CD4-positive, CD25-positive, alpha-beta regulatory T cell (primary cell): ENCODE data around the gene ACHE. TPM values are rescaled to one million over a fixed set of nuclear protein-coding genes. Genes with fewer than 3 reads are reported as not detected.

ENCODE experiments used
- ATAC-seq, 2 donors: fragments of 150-1000 bp; cut with Tn5 transposase; one replicate each; pipeline ENCODE4 v1.10.0; 2021; ENCODE audit warnings: low read depth in 2 of 2, moderate number of reproducible peaks in 2 of 2, moderate library complexity in 1 of 2
- DNase-seq, 3 donors: peaks; one replicate each; pipeline versions ENCODE4 v3.0.0 to v3.0.0-alpha.2; 2012 to 2022; ENCODE audit warnings: mixed read lengths in 1 of 3
- H3K27ac ChIP-seq: one replicate; pipeline ENCODE4 v1.7.0; 2013; ENCODE audit warnings: mild to moderate bottlenecking, low read length; ENCODE audit not compliant: insufficient read depth, poor library complexity, severe bottlenecking
- H3K27me3 ChIP-seq: one replicate; pipeline ENCODE4 v1.7.0; 2013; ENCODE audit warnings: low read length; ENCODE audit not compliant: control insufficient read depth, insufficient read depth
- H3K36me3 ChIP-seq: one replicate; pipeline ENCODE4 v1.7.0; 2013; ENCODE audit warnings: mild to moderate bottlenecking, low read length, moderate library complexity; ENCODE audit not compliant: control insufficient read depth, insufficient read depth
- H3K4me1 ChIP-seq: 2 replicates; pipeline ENCODE4 v1.7.0; 2013; ENCODE audit warnings: mild to moderate bottlenecking, low read length; ENCODE audit not compliant: insufficient read depth, control insufficient read depth, poor library complexity, severe bottlenecking
- H3K4me3 ChIP-seq: one replicate; pipeline ENCODE4 v1.7.0; 2013; ENCODE audit warnings: low read depth, mild to moderate bottlenecking, low read length, moderate library complexity
- H3K9me3 ChIP-seq, 2 experiments: 1 replicate in 1 of 2; 2 replicates in 1 of 2; pipeline ENCODE4 v1.7.0; 2013; ENCODE audit warnings: low read length in 2 of 2, mild to moderate bottlenecking in 1 of 2, moderate library complexity in 1 of 2; ENCODE audit not compliant: control insufficient read depth in 2 of 2
- H3K27ac Mint-ChIP-seq, 3 donors: one replicate each; pipeline ENCODE4 v1.8.0; 2020 to 2022; ENCODE audit warnings: mild to moderate bottlenecking in 3 of 3, mixed read lengths in 3 of 3, moderate library complexity in 2 of 3
- H3K27me3 Mint-ChIP-seq: one replicate; pipeline ENCODE4 v1.8.0; 2022; ENCODE audit warnings: mild to moderate bottlenecking, mixed read lengths
- H3K36me3 Mint-ChIP-seq: one replicate; pipeline ENCODE4 v1.8.0; 2020; ENCODE audit warnings: mixed read lengths
- H3K4me1 Mint-ChIP-seq, 4 donors: one replicate each; pipeline ENCODE4 v1.8.0; 2020 to 2022; ENCODE audit warnings: mixed read lengths in 4 of 4, mild to moderate bottlenecking in 1 of 4
- H3K4me3 Mint-ChIP-seq, 4 donors: one replicate each; pipeline ENCODE4 v1.8.0; 2020 to 2022; ENCODE audit warnings: mild to moderate bottlenecking in 4 of 4, mixed read lengths in 4 of 4, moderate library complexity in 3 of 4
- H3K9me3 Mint-ChIP-seq, 7 donors: one replicate each; pipeline ENCODE4 v1.8.0; 2020 to 2022; ENCODE audit warnings: mixed read lengths in 7 of 7, mild to moderate bottlenecking in 3 of 7, moderate library complexity in 2 of 7
- polyA plus RNA-seq, 4 donors: library from polyadenylated mRNA; unstranded; fragments of 300-500 nt; fragmentation: Illumina TruSeq; gene quantifications; one replicate each; pipeline ENCODE4 v1.2.3, GENCODE V29; 2021
- total RNA-seq: library from RNA; stranded (reverse); gene quantifications from one replicate; pipeline ENCODE4 v1.2.3, GENCODE V29; 2022

The ACHE gene
- total and polyA plus RNA-seq, 5 donors from 2014 or later, result 0.20 TPM; not detected in 4

DNA sequence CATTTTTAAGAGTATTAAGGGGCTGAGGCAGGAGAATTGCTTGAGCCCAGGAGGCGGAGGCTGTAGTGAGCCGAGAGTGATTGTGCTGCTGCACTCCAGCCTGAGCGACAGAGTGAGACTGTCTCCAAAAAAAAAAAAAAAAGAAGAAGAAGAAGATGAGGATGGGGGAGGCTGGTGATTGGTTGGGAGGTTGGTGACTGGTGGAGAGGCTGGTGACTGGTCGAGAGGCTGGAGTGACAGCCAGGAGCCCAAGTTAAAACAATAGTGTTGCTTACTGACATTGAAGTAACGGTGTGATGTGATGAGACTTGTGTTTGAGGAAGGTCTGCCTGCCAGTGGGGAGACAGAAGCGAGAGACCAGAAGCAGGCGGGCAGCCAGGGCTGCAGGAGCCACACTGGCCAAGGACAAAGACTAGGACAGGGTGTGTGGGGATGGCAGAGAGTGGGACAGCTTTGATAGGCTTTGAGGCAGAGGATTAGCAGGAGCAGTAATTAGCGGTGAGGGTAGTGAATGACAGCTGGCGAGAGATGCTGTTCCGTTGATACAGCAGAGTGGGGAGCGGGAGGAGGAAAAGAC is 15.9 kb downstream of the ACHE start:
- H3K36me3 Mint-ChIP-seq, result peaks cover 50% of the 10 kb centered on the region
- peaks cover 52% of the 10 kb centered on the region for H3K36me3 ChIP-seq

DNA sequence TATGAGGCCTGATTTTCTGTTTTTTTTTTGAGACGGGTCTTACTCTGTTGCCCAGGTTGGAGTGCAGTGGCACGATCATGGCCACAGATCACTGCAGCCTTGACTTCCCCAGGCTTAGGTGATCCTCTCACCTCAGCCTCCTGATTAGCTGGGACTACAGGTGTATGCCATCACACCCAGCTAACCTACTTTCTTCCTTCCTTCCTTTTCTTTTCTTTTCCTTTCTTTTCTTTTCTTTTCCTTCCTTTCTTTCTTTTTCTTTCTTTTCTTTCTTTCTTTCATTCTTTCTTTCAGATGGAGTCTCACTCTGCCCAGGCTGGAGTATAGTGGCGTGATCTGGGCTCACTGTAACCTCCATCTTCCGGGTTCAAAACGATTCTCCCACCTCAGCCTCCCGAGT is 17.0 kb downstream of the ACHE start:
- Histone ChIP-seq H3K27ac (no peak overlapping the region), H3K4me1 (peaks cover 27% of the 10 kb centered on the region), H3K27me3 (no peaks in the 10 kb centered on the region), H3K9me3 (no peaks in the 10 kb centered on the region), H3K4me3 (no peak overlapping the region), H3K36me3 (peaks cover 42% of the 10 kb centered on the region)
- Mint-ChIP-seq H3K27me3 (peaks cover 7% of the 10 kb centered on the region), H3K4me3 (peak overlapping the region in 3 of 4 donors; percentile 50 to 85 (median 68)), H3K9me3 (no peaks in the 10 kb centered on the region), H3K27ac (peak overlapping the region in 2 of 3 donors; percentile 17 to 45), H3K36me3 (peaks cover 44% of the 10 kb centered on the region), H3K4me1 (peaks cover 10 to 68% (median 38%) of the 10 kb centered on the region in 4 donors)
- no peak for ATAC-seq
- DNase-seq, result no peak

More for the DNA sequence above, 15.9 kb downstream of the ACHE start:
- no peak for ATAC-seq
- Mint-ChIP-seq H3K27ac (peak overlapping the region; percentile 10 to 89 (median 72)), H3K9me3 (no peaks in the 10 kb centered on the region), H3K27me3 (peaks cover 7% of the 10 kb centered on the region), H3K4me3 (peak overlapping the region in 3 of 4 donors; percentile 16 to 87 (median 68)), H3K4me1 (peaks cover 10 to 62% (median 34%) of the 10 kb centered on the region in 4 donors)
- Histone ChIP-seq H3K27me3 (no peaks in the 10 kb centered on the region), H3K4me3 (no peak overlapping the region), H3K9me3 (no peaks in the 10 kb centered on the region), H3K4me1 (peaks cover 21% of the 10 kb centered on the region), H3K27ac (no peak overlapping the region)
- no peak for DNase-seq

DNA sequence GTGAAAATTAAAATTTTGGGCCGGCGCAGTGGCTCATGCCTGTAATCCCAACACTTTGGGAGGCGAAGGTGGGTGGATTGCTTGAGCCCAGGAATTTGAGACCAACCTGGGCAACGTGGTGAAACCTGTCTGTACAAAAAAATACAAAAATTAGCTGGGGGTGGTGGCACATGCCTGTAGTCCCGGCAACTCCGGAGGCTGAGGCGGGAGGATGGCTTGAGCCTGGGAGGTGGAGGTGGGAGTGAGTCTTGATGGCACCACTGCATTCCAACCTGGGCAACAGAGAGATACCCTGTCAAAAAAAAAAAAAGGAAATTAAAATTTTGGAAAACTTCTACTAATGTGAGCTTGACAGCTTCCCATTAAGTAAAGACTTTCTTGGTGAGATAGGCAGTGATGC is 17.7 kb downstream of the ACHE start:
- H3K36me3 Mint-ChIP-seq, result peaks cover 37% of the 10 kb centered on the region
- H3K9me3 Mint-ChIP-seq, result no peaks in the 10 kb centered on the region
- H3K36me3 ChIP-seq, result peaks cover 36% of the 10 kb centered on the region
- DNase-seq (no peak), ATAC-seq (no peak)
- no peak overlapping the region for H3K4me3 ChIP-seq
- peaks cover 27% of the 10 kb centered on the region for H3K4me1 ChIP-seq
- H3K27ac Mint-ChIP-seq, result peak overlapping the region in 2 of 3 donors; percentile 33 to 41
- no peaks in the 10 kb centered on the region for H3K27me3 ChIP-seq
- no peak overlapping the region for H3K27ac ChIP-seq
- H3K4me1 Mint-ChIP-seq, result peaks cover 10 to 69% (median 37%) of the 10 kb centered on the region in 4 donors
- H3K27me3 Mint-ChIP-seq, result peaks cover 7% of the 10 kb centered on the region
- H3K9me3 ChIP-seq, result no peaks in the 10 kb centered on the region
- peak overlapping the region; percentile 24 to 85 (median 53) for H3K4me3 Mint-ChIP-seq

DNA sequence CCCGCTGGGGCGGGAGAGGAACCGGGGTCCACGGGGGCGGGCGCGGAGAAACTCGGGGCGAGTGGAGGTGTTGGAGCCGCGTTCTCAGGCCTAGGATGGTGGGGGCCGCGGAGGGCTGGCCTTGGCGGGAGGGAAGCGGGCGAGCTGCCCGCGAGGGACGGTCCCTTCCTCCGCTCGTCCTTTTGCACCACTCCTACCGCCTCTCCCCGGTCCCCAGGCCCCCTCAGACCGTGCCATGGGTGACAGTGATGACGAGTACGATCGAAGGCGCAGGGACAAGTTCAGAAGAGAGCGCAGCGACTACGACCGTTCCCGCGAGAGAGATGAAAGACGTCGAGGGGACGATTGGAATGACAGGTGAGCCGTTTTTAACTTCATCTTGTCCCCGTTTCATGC is 20.3 kb downstream of the ACHE start:
- ATAC-seq, result peak in 1 of 2 donors; percentile 8
- H3K27me3 ChIP-seq, result no peaks in the 10 kb centered on the region
- peak overlapping the region; percentile 84 for H3K4me3 ChIP-seq
- peaks cover 27% of the 10 kb centered on the region for H3K4me1 ChIP-seq
- no peaks in the 10 kb centered on the region for H3K9me3 Mint-ChIP-seq
- peak overlapping the region; percentile 99 to 100 (median 100) for H3K4me3 Mint-ChIP-seq
- peak in 2 of 3 donors; percentile 23 to 54 for DNase-seq
- peak overlapping the region; percentile 90 to 99 (median 99) for H3K27ac Mint-ChIP-seq
- H3K36me3 Mint-ChIP-seq, result peaks cover 26% of the 10 kb centered on the region
- H3K9me3 ChIP-seq, result no peaks in the 10 kb centered on the region
- peaks cover 10 to 61% (median 35%) of the 10 kb centered on the region in 4 donors for H3K4me1 Mint-ChIP-seq
- H3K36me3 ChIP-seq, result peaks cover 17% of the 10 kb centered on the region
- H3K27me3 Mint-ChIP-seq, result peaks cover 7% of the 10 kb centered on the region
- peak overlapping the region; percentile 92 for H3K27ac ChIP-seq

DNA sequence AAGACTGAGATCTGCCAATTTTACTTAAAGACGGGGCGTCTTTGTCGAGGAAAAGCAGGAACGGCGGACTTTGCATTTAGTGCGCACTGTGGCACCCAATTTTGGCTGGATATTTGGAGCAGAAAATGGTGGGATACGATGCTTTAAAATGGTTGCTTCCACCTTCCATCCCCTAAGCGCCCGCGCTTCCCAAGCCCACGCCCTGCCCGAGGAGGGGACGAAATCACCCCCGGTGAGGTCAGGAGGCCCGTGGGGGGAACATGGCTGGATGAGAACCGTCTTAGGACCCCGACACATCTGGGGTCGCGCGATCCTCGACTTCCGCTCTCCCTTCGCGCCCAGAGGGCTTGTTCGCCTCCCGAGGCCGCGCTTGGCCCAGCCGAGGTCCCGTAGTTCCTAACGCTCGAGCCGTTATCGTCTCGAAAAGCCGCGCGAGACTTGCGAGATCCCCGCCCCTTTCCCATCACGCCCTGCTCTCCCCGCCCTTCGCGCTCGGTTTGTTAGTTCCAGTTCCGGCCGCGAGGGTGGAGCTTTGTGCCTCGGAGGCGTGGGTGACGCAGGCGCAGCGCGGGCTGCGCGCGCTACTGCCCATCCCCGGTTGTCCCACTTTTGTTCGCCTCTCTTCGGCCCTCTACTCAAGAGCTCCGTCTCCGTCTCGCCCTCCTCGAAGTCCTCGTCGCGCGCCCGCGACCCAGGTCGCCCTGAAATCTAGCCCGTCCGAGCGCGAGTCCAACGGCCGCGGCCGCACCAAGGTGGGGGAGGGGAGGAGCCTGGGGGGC is 20.9 kb downstream of the ACHE start, which contains the start of gene SRRT:
Gene SRRT (plus strand): TSS at position 527 of the 779 bp plus-strand sequence. CDS start 488 bp downstream, outside the sequence.
- H3K27ac ChIP-seq, result peak within 1 kb of the TSS; percentile 92
- peak within 1 kb of the TSS; percentile 99 to 100 (median 100) for H3K4me3 Mint-ChIP-seq
- H3K9me3 Mint-ChIP-seq, result no peaks in the 10 kb centered on the region
- peaks cover 10 to 56% (median 31%) of the 10 kb centered on the region in 4 donors for H3K4me1 Mint-ChIP-seq
- peak; percentile 97 to 99 (median 98) for DNase-seq
- peak within 1 kb of the TSS; percentile 84 for H3K4me3 ChIP-seq
- peaks cover 22% of the 10 kb centered on the region for H3K36me3 Mint-ChIP-seq
- ATAC-seq, result peak; percentile 95 to 99
- peaks cover 13% of the 10 kb centered on the region for H3K36me3 ChIP-seq
- H3K27me3 Mint-ChIP-seq, result peaks cover 7% of the 10 kb centered on the region
- H3K27ac Mint-ChIP-seq, result peak within 1 kb of the TSS; percentile 90 to 99 (median 99)
- H3K9me3 ChIP-seq, result no peaks in the 10 kb centered on the region
- peaks cover 27% of the 10 kb centered on the region for H3K4me1 ChIP-seq
- no peaks in the 10 kb centered on the region for H3K27me3 ChIP-seq

DNA sequence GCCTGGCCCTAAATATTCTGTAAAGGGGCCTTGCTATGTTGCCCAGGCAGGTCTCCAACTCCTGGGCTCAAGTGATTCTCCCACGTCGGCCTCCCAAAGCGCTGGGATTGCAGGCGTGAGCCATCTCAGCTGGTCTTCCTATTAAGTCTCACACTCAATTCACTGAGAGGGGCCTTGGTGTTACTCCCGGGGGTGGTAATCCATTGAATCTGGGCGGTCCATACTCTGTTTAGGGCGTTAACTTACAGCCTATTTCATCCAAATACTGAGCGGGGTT is 21.4 kb downstream of the ACHE start:
- H3K4me3 Mint-ChIP-seq, result peak overlapping the region; percentile 99 to 100 (median 100)
- peaks cover 10 to 51% (median 27%) of the 10 kb centered on the region in 4 donors for H3K4me1 Mint-ChIP-seq
- H3K4me1 ChIP-seq, result peaks cover 27% of the 10 kb centered on the region
- H3K4me3 ChIP-seq, result peak overlapping the region; percentile 65
- DNase-seq, result no peak
- no peaks in the 10 kb centered on the region for H3K9me3 Mint-ChIP-seq
- H3K27me3 Mint-ChIP-seq, result peaks cover 7% of the 10 kb centered on the region
- H3K27ac ChIP-seq, result peak overlapping the region; percentile 92
- ATAC-seq, result no peak
- H3K36me3 ChIP-seq, result peaks cover 10% of the 10 kb centered on the region
- H3K36me3 Mint-ChIP-seq, result peaks cover 21% of the 10 kb centered on the region
- no peaks in the 10 kb centered on the region for H3K27me3 ChIP-seq
- peak overlapping the region; percentile 78 to 99 (median 99) for H3K27ac Mint-ChIP-seq
- no peaks in the 10 kb centered on the region for H3K9me3 ChIP-seq

DNA sequence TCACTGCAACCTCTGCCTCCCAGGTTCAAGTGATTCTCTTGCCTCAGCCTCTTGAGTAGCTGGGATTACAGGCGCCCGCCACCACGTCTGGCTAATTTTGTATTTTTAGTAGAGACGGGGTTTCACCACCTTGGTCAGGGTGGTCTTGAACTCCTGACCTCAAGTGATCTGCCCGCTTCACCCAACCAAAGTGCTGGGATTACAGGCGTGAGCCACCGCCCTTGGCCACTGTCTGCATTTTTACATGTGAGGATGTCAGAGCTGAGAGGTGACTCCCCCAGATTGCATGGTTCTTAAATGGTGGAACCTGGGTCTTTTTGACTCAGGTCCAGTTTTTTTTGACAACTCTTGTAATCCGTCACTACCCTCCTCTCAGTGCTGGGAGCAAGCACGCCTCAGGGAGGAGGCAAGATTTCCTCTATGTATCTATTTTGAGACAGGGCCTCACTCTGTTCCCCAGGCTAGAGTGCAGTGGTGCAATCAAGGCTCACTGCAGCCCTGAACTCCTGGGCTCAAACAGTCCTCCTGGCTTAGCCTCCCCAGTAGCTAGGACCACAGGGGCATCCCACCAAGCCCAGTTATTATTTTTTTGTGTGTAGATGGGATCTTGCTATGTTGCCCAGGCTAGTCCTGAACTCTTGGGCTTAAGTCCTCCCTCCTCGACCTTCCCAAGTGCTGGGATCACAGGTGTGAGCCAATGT is 21.9 kb downstream of the ACHE start:
- H3K27ac ChIP-seq, result peak overlapping the region; percentile 92
- Mint-ChIP-seq H3K9me3 (no peaks in the 10 kb centered on the region), H3K4me3 (peak overlapping the region; percentile 99 to 100 (median 100)), H3K4me1 (peaks cover 10 to 46% (median 25%) of the 10 kb centered on the region in 4 donors), H3K27ac (peak overlapping the region; percentile 78 to 99 (median 99)), H3K36me3 (peaks cover 17% of the 10 kb centered on the region), H3K27me3 (peaks cover 7% of the 10 kb centered on the region)
- peaks cover 27% of the 10 kb centered on the region for H3K4me1 ChIP-seq
- no peak for DNase-seq
- H3K9me3 ChIP-seq, result no peaks in the 10 kb centered on the region
- no peaks in the 10 kb centered on the region for H3K27me3 ChIP-seq
- ATAC-seq, result no peak
- H3K36me3 ChIP-seq, result peaks cover 10% of the 10 kb centered on the region
- no peak overlapping the region for H3K4me3 ChIP-seq
